Muscle of leg (tissue), 11 donors: ENCODE data around the gene PTPN5. TPM values are rescaled to one million over a fixed set of nuclear protein-coding genes. Genes with fewer than 3 reads are reported as not detected.
A peak's percentile ranks its signal among the peaks of the same experiment; 100 is the strongest.

ENCODE experiments used
- DNase-seq: peaks from one replicate; pipeline ENCODE4 v3.0.0; 2013
- H3K27ac ChIP-seq: one replicate; pipeline ENCODE4 v1.5.1; 2013; ENCODE audit warnings: mild to moderate bottlenecking, low read length, control low read depth
- H3K27me3 ChIP-seq: one replicate; pipeline ENCODE4 v1.6.1; 2013; ENCODE audit warnings: low read length; ENCODE audit not compliant: control insufficient read depth, insufficient read depth
- H3K36me3 ChIP-seq: one replicate; pipeline ENCODE4 v1.6.1; 2013; ENCODE audit warnings: low read length; ENCODE audit not compliant: control insufficient read depth, insufficient read depth
- H3K4me1 ChIP-seq: one replicate; pipeline ENCODE4 v1.6.1; 2013; ENCODE audit warnings: low read length; ENCODE audit not compliant: control insufficient read depth, insufficient read depth
- H3K4me3 ChIP-seq: one replicate; pipeline ENCODE4 v1.5.1; 2013; ENCODE audit warnings: low read length, control low read depth
- H3K9me3 ChIP-seq: replicated peaks from 2 replicates; pipeline ENCODE4 v1.6.1; 2013; ENCODE audit warnings: low read depth, low read length; ENCODE audit not compliant: control insufficient read depth
- WGBS: methylation state at CpG from one replicate; pipeline ENCODE4 v1.1.5; 2013; ENCODE audit warnings: missing lambda C conversion rate; ENCODE audit not compliant: insufficient coverage; 5-methylcytosine and 5-hydroxymethylcytosine counted together
- polyA plus RNA-seq, 8 donors: library from polyadenylated mRNA; unstranded; fragments of 120-200 nt; gene quantifications; one replicate each; pipeline versions ENCODE4 v1.2.1 to v1.2.3, GENCODE V29; 2013; ENCODE audit warnings: inconsistent platforms in 1 of 8, low replicate concordance in 1 of 8; ENCODE audit not compliant: insufficient read length in 8 of 8, insufficient read depth in 1 of 8
- total RNA-seq: library from RNA; stranded (reverse); fragments of 120-200 nt; gene quantifications from one replicate; pipeline ENCODE4 v1.2.4, GENCODE V29; 2013

Gene PTPN5
- total and polyA plus RNA-seq, 9 donors, result 0.14 to 2.0 (median 0.24) TPM

GRCh38 chr11:18729426-18729825 is 62.2 kb downstream of the PTPN5 start:
- DNase-seq, result no peak
- H3K4me3 ChIP-seq, result no peak overlapping the region
- no peak overlapping the region for H3K27ac ChIP-seq
- WGBS, result 76% methylated on average over 8 of the region's 16 CpGs
- H3K36me3 ChIP-seq, result no peaks in the 10 kb centered on the region
- H3K9me3 ChIP-seq, result no peaks in the 10 kb centered on the region
- H3K4me1 ChIP-seq, result peaks cover 20% of the 10 kb centered on the region
- H3K27me3 ChIP-seq, result no peaks in the 10 kb centered on the region

- WGBS, result 87% methylated on average over 9 of the region's 13 CpGs
- Histone ChIP-seq H3K4me3 (no peak overlapping the region), H3K4me1 (peaks cover 26% of the 10 kb centered on the region), H3K27me3 (no peaks in the 10 kb centered on the region), H3K9me3 (no peaks in the 10 kb centered on the region), H3K36me3 (no peaks in the 10 kb centered on the region), H3K27ac (no peak overlapping the region)
- no peak for DNase-seq
Measured at GRCh38 chr11:18728658-18729057, 62.9 kb downstream of the PTPN5 start.

- no peaks in the 10 kb centered on the region for H3K36me3 ChIP-seq
- 62% methylated on average over 9 of the region's 10 CpGs for WGBS
- H3K4me1 ChIP-seq, result peaks cover 30% of the 10 kb centered on the region
- no peak overlapping the region for H3K4me3 ChIP-seq
- no peak overlapping the region for H3K27ac ChIP-seq
- peak; percentile 61 for DNase-seq
- H3K9me3 ChIP-seq, result no peaks in the 10 kb centered on the region
- H3K27me3 ChIP-seq, result no peaks in the 10 kb centered on the region
Measured at GRCh38 chr11:18727479-18728236, 63.9 kb downstream of the PTPN5 start.

- Histone ChIP-seq H3K27me3 (no peaks in the 10 kb centered on the region), H3K4me3 (no peak within 1 kb of the TSS), H3K27ac (peak within 1 kb of the TSS; percentile 1), H3K4me1 (peaks cover 43% of the 10 kb centered on the region), H3K36me3 (no peaks in the 10 kb centered on the region), H3K9me3 (no peaks in the 10 kb centered on the region)
- 20% methylated on average over 1 of the region's 7 CpGs for WGBS
- peak; percentile 44 for DNase-seq
Measured at GRCh38 chr11:18726040-18726439, 65.6 kb downstream of the PTPN5 start, which contains the start of gene IGSF22. TSS of gene IGSF22 (minus strand) at chr11:18726188. CDS start at chr11:18724236, 1,952 bp downstream.

GRCh38 chr11:18723991-18724390 is 67.6 kb downstream of the PTPN5 start:
- Histone ChIP-seq H3K27ac (no peak overlapping the region), H3K36me3 (no peaks in the 10 kb centered on the region), H3K4me3 (no peak overlapping the region), H3K4me1 (peaks cover 53% of the 10 kb centered on the region), H3K9me3 (no peaks in the 10 kb centered on the region), H3K27me3 (peaks cover 3% of the 10 kb centered on the region)
- DNase-seq, result no peak
- 24% methylated on average over 5 of the region's 7 CpGs for WGBS

- peaks cover 3% of the 10 kb centered on the region for H3K27me3 ChIP-seq
- no peaks in the 10 kb centered on the region for H3K9me3 ChIP-seq
- peaks cover 49% of the 10 kb centered on the region for H3K4me1 ChIP-seq
- WGBS, result no CpG with 5 or more reads among the region's 1 CpG
- no peak for DNase-seq
- no peaks in the 10 kb centered on the region for H3K36me3 ChIP-seq
- no peak overlapping the region for H3K27ac ChIP-seq
- no peak overlapping the region for H3K4me3 ChIP-seq
Measured at GRCh38 chr11:18722293-18722637, 69.3 kb downstream of the PTPN5 start.

GRCh38 chr11:18721561-18722292 is 69.9 kb downstream of the PTPN5 start:
- H3K27ac ChIP-seq, result peak overlapping the region; percentile 71
- 1% methylated on average over 15 of the region's 36 CpGs for WGBS
- peak; percentile 58 for DNase-seq

GRCh38 chr11:18720808-18721560 is 70.6 kb downstream of the PTPN5 start:
- H3K27ac ChIP-seq, result peak overlapping the region; percentile 71
- 1% methylated on average over 34 of the region's 41 CpGs for WGBS
- DNase-seq, result peak; percentile 88

More at GRCh38 chr11:18721561-18722292, 69.9 kb downstream of the PTPN5 start:
- no peaks in the 10 kb centered on the region for H3K36me3 ChIP-seq
- peaks cover 45% of the 10 kb centered on the region for H3K4me1 ChIP-seq
- H3K9me3 ChIP-seq, result no peaks in the 10 kb centered on the region
- H3K4me3 ChIP-seq, result peak overlapping the region; percentile 69
- peaks cover 3% of the 10 kb centered on the region for H3K27me3 ChIP-seq

GRCh38 chr11:18720091-18720807 is 71.3 kb downstream of the PTPN5 start:
- Histone ChIP-seq H3K27ac (peak overlapping the region; percentile 20), H3K4me3 (peak overlapping the region; percentile 69)

More at GRCh38 chr11:18720808-18721560, 70.6 kb downstream of the PTPN5 start:
- Histone ChIP-seq H3K36me3 (no peaks in the 10 kb centered on the region), H3K27me3 (peaks cover 3% of the 10 kb centered on the region), H3K4me3 (peak overlapping the region; percentile 69), H3K9me3 (no peaks in the 10 kb centered on the region), H3K4me1 (peaks cover 38% of the 10 kb centered on the region)

More at GRCh38 chr11:18720091-18720807, 71.3 kb downstream of the PTPN5 start:
- Histone ChIP-seq H3K9me3 (no peaks in the 10 kb centered on the region), H3K4me1 (peaks cover 36% of the 10 kb centered on the region), H3K36me3 (no peaks in the 10 kb centered on the region), H3K27me3 (peaks cover 3% of the 10 kb centered on the region)
- 57% methylated on average over 4 of the region's 5 CpGs for WGBS
- peak; percentile 35 for DNase-seq
